Adrenal gland (tissue), 12 donors: Measurements from ENCODE around the gene HOXD12. TPM values are rescaled to one million over a fixed set of nuclear protein-coding genes. Genes with fewer than 3 reads are reported as not detected.

Experiments used
- DNase-seq, 7 donors: peaks; one replicate each; pipeline ENCODE4 v3.0.0-alpha.2; 2019 to 2020
- H3K27ac ChIP-seq, 5 donors: fragments of 200-600 bp; sonication (generic) in 4 of 5; 1 replicate in 3 of 5; 2 replicates in 2 of 5; pipeline versions ENCODE4 v1.5.1 to v1.8.0; 2016 to 2020; ENCODE audit warnings: mild to moderate bottlenecking in 1 of 5
- H3K27me3 ChIP-seq: fragments of 200-600 bp; 2 replicates; pipeline ENCODE4 v1.8.0; 2021
- H3K36me3 ChIP-seq, 2 donors: fragments of 200-600 bp; replicated peaks in 1 of 2; 1 replicate in 1 of 2; 2 replicates in 1 of 2; pipeline versions ENCODE4 v1.5.1 to v1.8.0; 2018 to 2022
- H3K4me1 ChIP-seq, 2 donors: fragments of 200-600 bp; replicated peaks in 1 of 2; 1 replicate in 1 of 2; 2 replicates in 1 of 2; pipeline versions ENCODE4 v1.5.1 to v1.8.0; 2018 to 2021
- H3K4me3 ChIP-seq, 4 donors: fragments of 200-600 bp; sonication (generic) in 3 of 4; one replicate each; pipeline ENCODE4 v1.5.1; 2016 to 2018
- H3K9me3 ChIP-seq, 3 donors: fragments of 200-600 bp; sonication (generic) in 1 of 3; replicated peaks in 1 of 3; 1 replicate in 2 of 3; 2 replicates in 1 of 3; pipeline versions ENCODE4 v1.5.1 to v1.8.0; 2016 to 2021
- POLR2A ChIP-seq, 2 donors: fragments of 450-650 bp; IDR thresholded peaks; one replicate each; pipeline ENCODE4 v1.6.1; 2017; ENCODE audit warnings: antibody characterized with exemption in 2 of 2, mild to moderate bottlenecking in 2 of 2, moderate library complexity in 1 of 2
- WGBS, 4 donors: extraction: QIAGEN DNeasy Blood & Tissue Kit in 2 of 4; methylation state at CpG; one replicate each; pipeline versions ENCODE4 v1.1.5 to v1.1.7; 2013 to 2017; 5-methylcytosine and 5-hydroxymethylcytosine counted together
- intact Hi-C, 2 donors: fragments of 100-400 bp; cut with DNase I; formaldehyde crosslinking; loops; one replicate each; pipeline versions ENCODE4 v1.14.1 to v1.15.0; 2022 to 2023
- polyA plus RNA-seq, 3 donors: library from polyadenylated mRNA; stranded (reverse); fragments of 200-250 nt in 2 of 3; fragments of 350-450 nt in 1 of 3; fragmentation: Illumina TruSeq in 1 of 3; extraction: RNeasy Lipid Tissue Mini Kit (QIAGEN cat#74804) in 1 of 3; gene quantifications; one replicate each; pipeline ENCODE4 v1.2.3, GENCODE V29; 2013 to 2014
- total RNA-seq, 9 donors: library from RNA; depleted of rRNA in 4 of 9; stranded (reverse); fragments of >200 nt in 4 of 9; fragments of 120-200 nt in 1 of 9; fragmentation: NEBNext Ultra II Directional in 1 of 9; extraction: Animal tissue kit (Norgen Biotek cat#: 25700) in 1 of 9; gene quantifications; one replicate each; pipeline versions ENCODE4 v1.1.0 to v1.2.4, GENCODE V29; 2013 to 2023
- TF ChIP-seq, protein P1 (sequence below), 6 experiments: fragments of 450-650 bp in 4 of 6; fragments of 200-600 bp in 2 of 6; sonication (generic) in 1 of 6; IDR thresholded peaks; 1 replicate in 5 of 6; 2 replicates in 1 of 6; pipeline versions ENCODE4 v1.5.1 to v1.8.0; 2016 to 2021; ENCODE audit warnings: antibody characterized with exemption in 6 of 6, mild to moderate bottlenecking in 2 of 6, moderate library complexity in 1 of 6
- donor health status: healthy with polysubstance abuse.
- donor health status: Bipolar disorder and iron deficiency.
- donor health status: DM: yes; HTN: yes; CAD: no.
- donor health status: DM: no; HTN: no; CAD: no.
- donor health status: DM: no; HTN: no; CAD: no.
- donor health status: DM: yes; HTN: yes; CAD: no.

The HOXD12 gene
- total and polyA plus RNA-seq, 12 donors = not detected

DNA sequence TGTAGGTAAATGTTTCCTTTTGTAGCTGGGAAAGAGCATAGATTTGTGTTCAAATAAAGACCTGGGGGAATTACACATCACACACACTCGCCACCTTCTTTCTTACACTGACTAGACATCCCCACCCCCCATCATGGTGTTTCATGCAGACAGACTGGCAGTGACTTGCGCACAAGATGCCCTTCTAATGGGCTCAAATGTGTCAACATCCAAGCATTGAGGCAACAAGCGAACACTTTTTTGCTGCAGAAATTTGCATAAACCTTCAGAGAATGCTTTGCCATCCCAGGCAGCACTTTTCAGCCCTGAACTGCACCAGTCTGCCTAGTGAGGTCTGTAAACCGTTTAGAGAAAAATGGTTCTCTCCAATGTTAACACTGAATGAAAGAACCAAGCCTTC is 34.4 kb downstream of the HOXD12 start:
- H3K27ac ChIP-seq = peak overlapping the region in 3 of 5 donors; percentile 94 to 97 (median 97)
- no peaks in the 10 kb centered on the region for H3K27me3 ChIP-seq
- peak in 2 of 7 donors; percentile 15 to 42 for DNase-seq
- 72 to 82% (median 78%) methylated on average over 4 of the region's 4 CpGs for WGBS, 4 donors
- H3K9me3 ChIP-seq = no peaks in the 10 kb centered on the region
- peaks cover 25 to 43% of the 10 kb centered on the region in 2 donors for H3K4me1 ChIP-seq
- intact Hi-C loops = no loop called here
- H3K4me3 ChIP-seq = no peak overlapping the region
- H3K36me3 ChIP-seq = peaks cover 0 to 2% of the 10 kb centered on the region in 2 donors
- TF ChIP-seq, protein P1, sequence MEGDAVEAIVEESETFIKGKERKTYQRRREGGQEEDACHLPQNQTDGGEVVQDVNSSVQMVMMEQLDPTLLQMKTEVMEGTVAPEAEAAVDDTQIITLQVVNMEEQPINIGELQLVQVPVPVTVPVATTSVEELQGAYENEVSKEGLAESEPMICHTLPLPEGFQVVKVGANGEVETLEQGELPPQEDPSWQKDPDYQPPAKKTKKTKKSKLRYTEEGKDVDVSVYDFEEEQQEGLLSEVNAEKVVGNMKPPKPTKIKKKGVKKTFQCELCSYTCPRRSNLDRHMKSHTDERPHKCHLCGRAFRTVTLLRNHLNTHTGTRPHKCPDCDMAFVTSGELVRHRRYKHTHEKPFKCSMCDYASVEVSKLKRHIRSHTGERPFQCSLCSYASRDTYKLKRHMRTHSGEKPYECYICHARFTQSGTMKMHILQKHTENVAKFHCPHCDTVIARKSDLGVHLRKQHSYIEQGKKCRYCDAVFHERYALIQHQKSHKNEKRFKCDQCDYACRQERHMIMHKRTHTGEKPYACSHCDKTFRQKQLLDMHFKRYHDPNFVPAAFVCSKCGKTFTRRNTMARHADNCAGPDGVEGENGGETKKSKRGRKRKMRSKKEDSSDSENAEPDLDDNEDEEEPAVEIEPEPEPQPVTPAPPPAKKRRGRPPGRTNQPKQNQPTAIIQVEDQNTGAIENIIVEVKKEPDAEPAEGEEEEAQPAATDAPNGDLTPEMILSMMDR (IDR thresholded peaks at IDR 0.05) = no peak
- TF ChIP-seq POLR2A (IDR thresholded peaks at IDR 0.05) = no peak

- Histone ChIP-seq H3K36me3 (peaks cover 0 to 2% of the 10 kb centered on the region in 2 donors), H3K9me3 (no peaks in the 10 kb centered on the region), H3K4me1 (peaks cover 34 to 53% of the 10 kb centered on the region in 2 donors), H3K27ac (peak overlapping the region in 4 of 5 donors; percentile 90 to 97 (median 96)), H3K27me3 (no peaks in the 10 kb centered on the region), H3K4me3 (no peak overlapping the region)
- DNase-seq = peak in 3 of 7 donors; percentile 21 to 57 (median 27)
- TF ChIP-seq, protein P1 (IDR thresholded peaks at IDR 0.05) = no peak
- peak in 1 of 2 donors; percentile 16 for TF ChIP-seq POLR2A (IDR thresholded peaks at IDR 0.05)
- intact Hi-C loops = no loop called here
Observed at GRCh38 chr2:176135035-176135440, 35.4 kb downstream of the HOXD12 start.

DNA sequence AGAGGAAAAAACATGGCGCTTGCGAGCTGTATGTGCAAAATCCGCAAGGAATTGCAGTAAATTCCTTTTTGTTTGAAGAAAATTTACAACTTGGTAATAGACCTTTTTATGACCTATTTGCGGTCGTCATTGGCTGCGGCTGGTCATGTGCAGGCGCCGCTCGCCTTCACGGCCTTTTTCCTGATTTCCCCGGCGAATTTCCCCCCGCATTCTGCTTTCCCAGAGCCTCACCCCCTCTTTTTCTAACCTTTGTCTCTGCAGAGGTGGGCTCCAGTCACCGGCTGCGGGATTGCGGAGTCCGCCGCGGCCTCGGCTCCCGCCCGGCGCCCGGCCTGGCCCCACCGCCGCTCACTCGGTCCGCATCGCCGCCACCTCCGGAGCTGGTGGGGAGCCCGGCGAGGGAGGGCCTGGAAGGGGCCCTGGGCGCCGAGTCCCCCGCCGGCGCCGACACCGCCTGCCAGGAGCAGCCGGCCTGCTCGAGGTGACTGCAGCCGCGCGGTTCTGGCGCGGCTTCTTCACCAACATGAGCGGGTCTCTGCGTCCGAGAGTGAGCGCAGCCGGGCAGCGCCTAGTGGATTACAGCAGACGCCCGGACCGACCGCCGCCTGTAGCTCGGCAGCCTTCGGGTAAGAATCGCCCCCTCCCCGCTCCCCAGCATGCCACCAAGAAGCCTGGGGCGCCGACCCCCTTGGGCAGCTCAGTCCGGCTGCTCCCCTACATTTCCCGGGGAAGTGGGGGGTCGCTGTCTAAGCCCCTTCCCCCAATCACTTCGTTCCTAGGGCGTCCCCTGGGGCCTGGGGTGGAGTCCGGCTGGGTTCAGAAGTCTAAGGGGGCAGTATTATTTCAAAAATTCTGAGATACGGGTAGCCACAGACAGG is 37.0 kb downstream of the HOXD12 start:
- no peaks in the 10 kb centered on the region for H3K27me3 ChIP-seq
- H3K4me1 ChIP-seq = peaks cover 34 to 60% of the 10 kb centered on the region in 2 donors
- H3K4me3 ChIP-seq = peak overlapping the region; percentile 14 to 96 (median 32)
- peak; percentile 41 to 56 for TF ChIP-seq POLR2A (IDR thresholded peaks at IDR 0.05)
- TF ChIP-seq, protein P1 (IDR thresholded peaks at IDR 0.05) = no peak
- peaks cover 0 to 2% of the 10 kb centered on the region in 2 donors for H3K36me3 ChIP-seq
- WGBS, 4 donors = 0 to 1% (median 1%) methylated on average over 20 to 71 of the region's 71 CpGs
- no peaks in the 10 kb centered on the region for H3K9me3 ChIP-seq
- intact Hi-C loops = no loop called here
- H3K27ac ChIP-seq = peak overlapping the region; percentile 64 to 97 (median 94)
- DNase-seq = peak; percentile 54 to 73 (median 63)

DNA sequence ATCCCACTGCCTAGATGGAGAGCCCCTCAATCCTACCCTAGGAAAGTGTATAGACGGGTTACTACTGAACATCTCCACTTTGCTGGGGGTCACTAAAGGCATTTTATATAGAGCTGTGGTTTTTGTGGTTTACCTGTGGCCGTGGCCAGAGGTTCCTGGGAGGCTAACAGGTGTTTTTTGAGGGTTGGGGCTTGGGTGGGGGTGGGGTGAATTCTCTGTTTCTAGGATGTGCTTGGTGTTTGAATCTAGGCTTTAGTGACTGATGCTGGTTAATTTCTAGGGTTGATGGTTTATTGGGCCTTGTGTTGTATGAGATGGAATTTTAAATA is 37.6 kb downstream of the HOXD12 start:
- no peaks in the 10 kb centered on the region for H3K27me3 ChIP-seq
- H3K4me1 ChIP-seq = peaks cover 31 to 56% of the 10 kb centered on the region in 2 donors
- H3K36me3 ChIP-seq = peaks cover 0 to 2% of the 10 kb centered on the region in 2 donors
- H3K27ac ChIP-seq = peak overlapping the region in 4 of 5 donors; percentile 90 to 97 (median 96)
- TF ChIP-seq, protein P1 (IDR thresholded peaks at IDR 0.05) = no peak
- no peak for TF ChIP-seq POLR2A (IDR thresholded peaks at IDR 0.05)
- WGBS, 4 donors = 13 to 25% (median 13%) methylated on average over 1 to 2 of the region's 2 CpGs
- H3K9me3 ChIP-seq = no peaks in the 10 kb centered on the region
- DNase-seq = peak in 2 of 7 donors; percentile 14 to 41
- H3K4me3 ChIP-seq = peak overlapping the region in 3 of 4 donors; percentile 22 to 96 (median 42)
- intact Hi-C loops = no loop called here
